DOHH2 (cell line): ENCODE measurements around the gene RPS10.

Experiments used
- CTCF ChIP-seq: fragments of 200-600 bp; sonication (generic); IDR thresholded peaks from one replicate; pipeline ENCODE4 v1.5.1; 2014; ENCODE audit warnings: antibody characterized with exemption, mild to moderate bottlenecking, low read depth, low read length; ENCODE audit not compliant: poor library complexity, severe bottlenecking
- EZH2phosphoT487 ChIP-seq: fragments of 200-600 bp; sonication (generic); IDR thresholded peaks from 2 replicates; pipeline ENCODE4 v1.6.1; 2017; ENCODE audit warnings: borderline replicate concordance, mild to moderate bottlenecking, antibody characterized with exemption, low read length, moderate library complexity, mixed read lengths

GRCh38 chr6:34425498-34426410 lies at the start of gene RPS10:
- TF ChIP-seq CTCF (no peak), EZH2phosphoT487 (no peak)
